IMR-90 (cell line): ENCODE measurements around the gene NTM. TPM values are rescaled to one million over a fixed set of nuclear protein-coding genes. Genes with fewer than 3 reads are reported as not detected.

Experiments used
- ATAC-seq: fragments of 200-7000 bp; cut with Tn5 transposase; 2 replicates; pipeline ENCODE4 v1.9.1; 2020; ENCODE audit warnings: low read depth, mild to moderate bottlenecking, moderate library complexity
- BruUV-seq: library from RNA; stranded (reverse); fragments of 400-500 nt; replicated peaks from 2 replicates; lab custom pipeline; 2021; lab: Mats Ljungman, UMichigan
- CTCF ChIA-PET: fragments of 300-600 bp; formaldehyde crosslinking; extraction: SDS; loops from one replicate; lab custom pipeline; 2021; ENCODE audit warnings: antibody characterized with exemption; lab: Yijun Ruan, JAX
- POLR2A ChIA-PET: fragments of 300-600 bp; sonication (Branson Sonifier 250); formaldehyde crosslinking; loops from one replicate; lab custom pipeline; 2022; ENCODE audit warnings: antibody characterized with exemption; ENCODE audit not compliant: unreplicated experiment; lab: Charles Lee
- DNase-seq: peaks from one replicate; pipeline ENCODE4 v3.0.0; 2013
- H2AFZ ChIP-seq: replicated peaks from 2 replicates; pipeline ENCODE3; 2013; ENCODE audit warnings: low read length, mild to moderate bottlenecking; ENCODE audit not compliant: poor library complexity
- H2AK5ac ChIP-seq: 2 replicates; pipeline ENCODE4 v1.6.1; 2013; ENCODE audit warnings: low read depth, low read length, inconsistent platforms
- H2AK9ac ChIP-seq: replicated peaks from 2 replicates; pipeline ENCODE3; 2013; ENCODE audit warnings: mild to moderate bottlenecking, low read depth, low read length, moderate library complexity; ENCODE audit not compliant: poor library complexity
- H2BK120ac ChIP-seq: 2 replicates; pipeline ENCODE4 v1.6.1; 2013; ENCODE audit warnings: low read depth, low read length, inconsistent platforms
- H2BK15ac ChIP-seq: 3 replicates; pipeline ENCODE4 v1.6.1; 2013; ENCODE audit warnings: low read depth, low read length, inconsistent platforms
- H2BK20ac ChIP-seq: 2 replicates; pipeline ENCODE4 v1.6.1; 2013; ENCODE audit warnings: low read depth, mild to moderate bottlenecking, inconsistent platforms, low read length, moderate library complexity
- H2BK5ac ChIP-seq: 2 replicates; pipeline ENCODE4 v1.6.1; 2013; ENCODE audit warnings: mild to moderate bottlenecking, low read depth, low read length, inconsistent platforms; ENCODE audit not compliant: poor library complexity, severe bottlenecking
- H3K14ac ChIP-seq: replicated peaks from 2 replicates; pipeline ENCODE4 v1.6.1; 2013; ENCODE audit warnings: low read depth, low read length, inconsistent platforms
- H3K18ac ChIP-seq: 2 replicates; pipeline ENCODE4 v1.6.1; 2013; ENCODE audit warnings: low read depth, low read length, control low read depth
- H3K23ac ChIP-seq: 2 replicates; pipeline ENCODE4 v1.6.1; 2013; ENCODE audit warnings: low read depth, low read length, inconsistent platforms
- H3K27ac ChIP-seq: 2 replicates; pipeline ENCODE4 v1.5.1; 2013; ENCODE audit warnings: mild to moderate bottlenecking, control low read depth, low read length; ENCODE audit not compliant: insufficient read depth
- H3K27me3 ChIP-seq: 2 replicates; pipeline ENCODE4 v1.6.1; 2013; ENCODE audit warnings: low read length; ENCODE audit not compliant: control insufficient read depth, insufficient read depth
- H3K36me3 ChIP-seq: 2 replicates; pipeline ENCODE4 v1.6.1; 2013; ENCODE audit warnings: low read length, mixed read lengths; ENCODE audit not compliant: control insufficient read depth, insufficient read depth
- H3K4ac ChIP-seq: 2 replicates; pipeline ENCODE4 v1.6.1; 2013; ENCODE audit warnings: low read depth, low read length, inconsistent platforms
- H3K4me1 ChIP-seq: 2 replicates; pipeline ENCODE4 v1.6.1; 2013; ENCODE audit warnings: low read length, mixed read lengths; ENCODE audit not compliant: control insufficient read depth, insufficient read depth
- H3K4me2 ChIP-seq: 2 replicates; pipeline ENCODE4 v1.6.1; 2013; ENCODE audit warnings: low read depth, mild to moderate bottlenecking, control low read depth, low read length, moderate library complexity
- H3K4me3 ChIP-seq: 2 replicates; pipeline ENCODE4 v1.5.1; 2013; ENCODE audit warnings: low read depth, mild to moderate bottlenecking, control low read depth, low read length, moderate library complexity; ENCODE audit not compliant: insufficient read depth
- H3K56ac ChIP-seq: 2 replicates; pipeline ENCODE4 v1.6.1; 2013; ENCODE audit warnings: low read length, inconsistent platforms; ENCODE audit not compliant: insufficient read depth; ENCODE audit errors: extremely low read depth
- H3K79me1 ChIP-seq, 2 experiments: 2 replicates each; pipeline ENCODE4 v1.6.1; 2013; ENCODE audit warnings: low read length in 2 of 2, inconsistent platforms in 1 of 2, low read depth in 1 of 2
- H3K9ac ChIP-seq: 2 replicates; pipeline ENCODE4 v1.6.1; 2013; ENCODE audit warnings: low read depth, low read length, control low read depth
- H3K9me1 ChIP-seq: 2 replicates; pipeline ENCODE4 v1.6.1; 2013; ENCODE audit warnings: low read length, inconsistent platforms; ENCODE audit not compliant: insufficient read depth
- H3K9me3 ChIP-seq: 2 replicates; pipeline ENCODE4 v1.6.1; 2013; ENCODE audit warnings: low read length; ENCODE audit not compliant: control insufficient read depth, insufficient read depth
- H4K20me1 ChIP-seq: 2 replicates; pipeline ENCODE4 v1.6.1; 2013; ENCODE audit warnings: low read length, inconsistent platforms; ENCODE audit not compliant: insufficient read depth
- H4K5ac ChIP-seq: 2 replicates; pipeline ENCODE4 v1.6.1; 2013; ENCODE audit warnings: mild to moderate bottlenecking, low read depth, low read length, control low read depth
- H4K8ac ChIP-seq, 2 experiments: 2 replicates each; pipeline ENCODE4 v1.6.1; 2013; ENCODE audit warnings: low read depth in 2 of 2, low read length in 2 of 2, control low read depth in 1 of 2, inconsistent platforms in 1 of 2
- H4K91ac ChIP-seq: 2 replicates; pipeline ENCODE4 v1.6.1; 2013; ENCODE audit warnings: low read depth, low read length, inconsistent platforms; ENCODE audit not compliant: insufficient read depth
- BHLHE40 ChIP-seq: fragments of 150-350 bp; IDR thresholded peaks from 2 replicates; pipeline ENCODE4 v1.6.1; 2016; ENCODE audit warnings: mild to moderate bottlenecking, low read depth, low read length
- CEBPB ChIP-seq: IDR thresholded peaks from 2 replicates; pipeline ENCODE4 v1.6.1; 2012; ENCODE audit warnings: low read depth, low read length, improper control_type of control experiment
- CHD1 ChIP-seq: IDR thresholded peaks from 2 replicates; pipeline ENCODE4 v1.6.1; 2012; ENCODE audit warnings: low read depth, low read length, improper control_type of control experiment
- CTCF ChIP-seq: conservative IDR thresholded peaks from 2 replicates; pipeline ENCODE4 v1.5.1; 2012; ENCODE audit warnings: mild to moderate bottlenecking, low read depth, low read length, improper control_type of control experiment
- ELK1 ChIP-seq: fragments of 150-350 bp; IDR thresholded peaks from 2 replicates; pipeline ENCODE4 v1.6.1; 2016; ENCODE audit warnings: low read depth, mild to moderate bottlenecking, low read length, moderate library complexity, borderline replicate concordance
- FOS ChIP-seq: fragments of 150-350 bp; IDR thresholded peaks from 2 replicates; pipeline ENCODE4 v1.6.1; 2016; ENCODE audit warnings: low read depth, low read length
- MAFK ChIP-seq: IDR thresholded peaks from 2 replicates; pipeline ENCODE4 v1.6.1; 2012; ENCODE audit warnings: low read depth, low read length, improper control_type of control experiment
- MAZ ChIP-seq: IDR thresholded peaks from 2 replicates; pipeline ENCODE4 v1.6.1; 2012; ENCODE audit warnings: low read depth, mild to moderate bottlenecking, low read length, improper control_type of control experiment, moderate library complexity, borderline replicate concordance
- MXI1 ChIP-seq: IDR thresholded peaks from 2 replicates; pipeline ENCODE4 v1.6.1; 2012; ENCODE audit warnings: low read depth, mild to moderate bottlenecking, low read length, moderate library complexity, borderline replicate concordance
- NFE2L2 ChIP-seq: fragments of 150-350 bp; IDR thresholded peaks from 2 replicates; pipeline ENCODE4 v1.6.1; 2016; ENCODE audit warnings: low read depth, mild to moderate bottlenecking, low read length
- POLR2A ChIP-seq: IDR thresholded peaks from 2 replicates; pipeline ENCODE4 v1.6.1; 2012; ENCODE audit warnings: mild to moderate bottlenecking, low read depth, low read length
- RAD21 ChIP-seq: IDR thresholded peaks from 2 replicates; pipeline ENCODE4 v1.6.1; 2012; ENCODE audit warnings: low read length, improper control_type of control experiment
- RCOR1 ChIP-seq: IDR thresholded peaks from 2 replicates; pipeline ENCODE4 v1.6.1; 2012; ENCODE audit warnings: mild to moderate bottlenecking, low read length, improper control_type of control experiment; ENCODE audit not compliant: insufficient replicate concordance
- SMC3 ChIP-seq: fragments of 150-350 bp; IDR thresholded peaks from 2 replicates; pipeline ENCODE4 v1.6.1; 2016; ENCODE audit warnings: low read depth, mild to moderate bottlenecking, antibody characterized with exemption, low read length, moderate library complexity
- USF2 ChIP-seq: fragments of 150-350 bp; IDR thresholded peaks from 2 replicates; pipeline ENCODE4 v1.6.1; 2017; ENCODE audit warnings: mild to moderate bottlenecking, antibody characterized with exemption, low read length, low read depth
- WGBS, 2 experiments: methylation state at CpG; one replicate each; pipeline versions ENCODE4 v1.1.5 to v1.1.7; 2013; ENCODE audit warnings: missing lambda C conversion rate in 2 of 2; ENCODE audit not compliant: insufficient read length in 1 of 2; ENCODE audit errors: extremely low coverage in 2 of 2; 5-methylcytosine and 5-hydroxymethylcytosine counted together
- dilution Hi-C: fragments of 300-500 bp; cut with HindIII; formaldehyde crosslinking; loops from one replicate; pipeline ENCODE4 v1.14.3; 2018; ENCODE audit warnings: low sequenced_read_pairs; ENCODE audit not compliant: unreplicated experiment
- in situ Hi-C: fragments of 300-500 bp; cut with MboI; formaldehyde crosslinking; loops from 3 replicates; pipeline ENCODE4 v1.14.3; 2019; ENCODE audit warnings: low sequenced_read_pairs, inconsistent platforms, mixed read lengths
- intact Hi-C: fragments of 100-400 bp; cut with micrococcal nuclease; formaldehyde crosslinking; loops from 2 replicates; pipeline ENCODE4 v1.10.0; 2022
- polyA plus RNA-seq, 3 experiments: library from polyadenylated mRNA; depleted of rRNA; stranded (reverse); fragments of >200 nt; gene quantifications; 2 replicates each; pipeline ENCODE4 v1.2.3, GENCODE V29; 2012; ENCODE audit warnings: low replicate concordance in 1 of 3
- total RNA-seq: library from RNA; depleted of rRNA; stranded (reverse); fragments of >200 nt; gene quantifications from 2 replicates; pipeline ENCODE4 v1.2.3, GENCODE V29; 2012

NTM gene
- total and polyA plus RNA-seq, 2 of the 4 experiments (the other 2 are of a cell fraction) = 19.5 to 25.5 TPM

- Histone ChIP-seq H3K36me3 (no peaks in the 10 kb centered on the region), H3K4ac (no peak overlapping the region), H2BK15ac (no peak overlapping the region), H4K5ac (no peak overlapping the region), H2AFZ (no peak overlapping the region), H3K79me1 (no peaks in the 10 kb centered on the region), H3K18ac (no peak overlapping the region), H3K4me3 (no peak overlapping the region), H2BK20ac (no peak overlapping the region), H2BK5ac (no peak overlapping the region), H4K8ac (no peak overlapping the region), H3K27ac (no peak overlapping the region), H3K9ac (no peak overlapping the region), H3K23ac (no peak overlapping the region), H3K56ac (no peak overlapping the region), H2AK5ac (no peak overlapping the region), H3K9me1 (no peaks in the 10 kb centered on the region), H4K91ac (no peak overlapping the region), H2BK120ac (no peak overlapping the region), H2AK9ac (no peak overlapping the region), H3K14ac (no peak overlapping the region), H3K9me3 (no peaks in the 10 kb centered on the region), H4K20me1 (no peaks in the 10 kb centered on the region), H3K4me1 (no peaks in the 10 kb centered on the region), H3K4me2 (no peak overlapping the region), H3K27me3 (no peaks in the 10 kb centered on the region; the same call in none of the 2 replicates)
- CTCF ChIA-PET = interaction anchor here (0.6 kb wide), 1 partner anchor 106 kb away, joined by 3 read pairs; no protein-coding TSS in a partner anchor
- WGBS, 2 experiments = no CpG with 5 or more reads among the region's 4 CpGs
- in situ Hi-C loops (no loop called here), intact Hi-C loops (no loop called here), dilution Hi-C loops (no loop called here)
- DNase-seq (peak; percentile 2), ATAC-seq (no peak)
- POLR2A ChIA-PET = no interaction called here
- TF ChIP-seq RCOR1 = no peak
- TF ChIP-seq SMC3 = no peak
- no peak for TF ChIP-seq CTCF
- TF ChIP-seq ELK1 = no peak
- TF ChIP-seq FOS = no peak
- no peak for TF ChIP-seq MAZ
- TF ChIP-seq MAFK = no peak
- no peak for TF ChIP-seq CHD1
- TF ChIP-seq CEBPB = no peak
- no peak for TF ChIP-seq MXI1
- no peak for TF ChIP-seq BHLHE40
- no peak for TF ChIP-seq RAD21
- TF ChIP-seq POLR2A = no peak
- no peak for TF ChIP-seq USF2
- no peak for TF ChIP-seq NFE2L2
- BruUV-seq = no TSS peak
Measured at GRCh38 chr11:131624531-131624930, 254.1 kb downstream of the NTM start.
